PC-9 (cell line): ENCODE measurements around the gene PPP2R5C.

Source experiments
- CTCF ChIP-seq: fragments of 200-600 bp; sonication (generic); conservative IDR thresholded peaks from 2 replicates; pipeline ENCODE4 v1.6.1; 2017; ENCODE audit warnings: mixed run types, antibody characterized with exemption, mild to moderate bottlenecking, moderate library complexity
- EZH2 ChIP-seq: fragments of 200-600 bp; sonication (generic); IDR thresholded peaks from 2 replicates; pipeline ENCODE4 v1.8.0; 2017; ENCODE audit warnings: antibody characterized with exemption, low read depth

- no peak for TF ChIP-seq CTCF
- TF ChIP-seq EZH2 = no peak
These were observed 61.6 kb downstream of the PPP2R5C start for GRCh38 chr14:101823066-101823465.
